Measurements from ENCODE around the gene SIAH3. TPM values are rescaled to one million over a fixed set of nuclear protein-coding genes. Genes with fewer than 3 reads are reported as not detected.

Gene SIAH3
- total RNA-seq, 1 experiment from 2014 or later: not detected

DNA sequence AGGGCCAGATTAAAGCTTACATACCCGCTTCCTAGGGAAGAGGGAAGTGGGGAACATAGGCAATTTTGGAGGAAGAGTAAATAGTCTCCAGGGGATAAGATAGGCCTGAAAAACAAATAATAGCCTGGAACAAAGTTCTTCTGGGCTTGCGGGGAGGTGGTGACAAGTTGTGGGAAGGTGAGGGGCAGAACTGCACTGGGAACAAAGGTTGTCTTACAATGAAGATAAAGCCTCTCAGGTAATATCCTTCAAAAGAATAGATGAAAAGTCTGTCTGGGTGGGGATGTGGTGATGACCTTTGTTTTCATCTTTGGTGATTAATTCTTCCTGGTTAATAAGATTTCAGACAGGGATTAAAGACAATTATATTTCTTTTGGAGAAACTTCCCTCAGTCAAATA is 80.7 kb downstream of the SIAH3 start:
- no peaks in the 10 kb centered on the region for H3K9me3 ChIP-seq (ENCODE audit: control insufficient read depth in 1 of 2, insufficient read depth in 1 of 2, low read depth in 1 of 2, low read length in 2 of 2)
- no peak overlapping the region for H3K9ac ChIP-seq (ENCODE audit: low read length)
- no TSS peak for BruUV-seq (replicated peaks)
- H4K20me1 ChIP-seq (ENCODE audit: insufficient read depth): no peaks in the 10 kb centered on the region
- TF ChIP-seq POLR2AphosphoS5 (IDR thresholded peaks at IDR 0.05; ENCODE audit: low read depth, low read length) (no peak), JUND (IDR thresholded peaks at IDR 0.05) (no peak), CEBPB (IDR thresholded peaks at IDR 0.05; ENCODE audit: low read depth) (no peak), TCF7L2 (IDR thresholded peaks at IDR 0.05; ENCODE audit: borderline replicate concordance, extremely low read depth, insufficient read depth, insufficient read length) (no peak), ZNF274 (IDR thresholded peaks at IDR 0.05; ENCODE audit: low read depth, low read length) (no peak), CTCF (IDR thresholded peaks at IDR 0.05 in 2 of 3, conservative IDR thresholded peaks at IDR 0.05 in 1 of 3; ENCODE audit: borderline replicate concordance in 1 of 3, insufficient read depth in 1 of 3, low read depth in 2 of 3, low read length in 2 of 3) (no peak), ZFX (IDR thresholded peaks at IDR 0.05) (no peak), CBX3 (IDR thresholded peaks at IDR 0.05; ENCODE audit: low read depth) (no peak)
- TF ChIP-seq, protein P1, sequence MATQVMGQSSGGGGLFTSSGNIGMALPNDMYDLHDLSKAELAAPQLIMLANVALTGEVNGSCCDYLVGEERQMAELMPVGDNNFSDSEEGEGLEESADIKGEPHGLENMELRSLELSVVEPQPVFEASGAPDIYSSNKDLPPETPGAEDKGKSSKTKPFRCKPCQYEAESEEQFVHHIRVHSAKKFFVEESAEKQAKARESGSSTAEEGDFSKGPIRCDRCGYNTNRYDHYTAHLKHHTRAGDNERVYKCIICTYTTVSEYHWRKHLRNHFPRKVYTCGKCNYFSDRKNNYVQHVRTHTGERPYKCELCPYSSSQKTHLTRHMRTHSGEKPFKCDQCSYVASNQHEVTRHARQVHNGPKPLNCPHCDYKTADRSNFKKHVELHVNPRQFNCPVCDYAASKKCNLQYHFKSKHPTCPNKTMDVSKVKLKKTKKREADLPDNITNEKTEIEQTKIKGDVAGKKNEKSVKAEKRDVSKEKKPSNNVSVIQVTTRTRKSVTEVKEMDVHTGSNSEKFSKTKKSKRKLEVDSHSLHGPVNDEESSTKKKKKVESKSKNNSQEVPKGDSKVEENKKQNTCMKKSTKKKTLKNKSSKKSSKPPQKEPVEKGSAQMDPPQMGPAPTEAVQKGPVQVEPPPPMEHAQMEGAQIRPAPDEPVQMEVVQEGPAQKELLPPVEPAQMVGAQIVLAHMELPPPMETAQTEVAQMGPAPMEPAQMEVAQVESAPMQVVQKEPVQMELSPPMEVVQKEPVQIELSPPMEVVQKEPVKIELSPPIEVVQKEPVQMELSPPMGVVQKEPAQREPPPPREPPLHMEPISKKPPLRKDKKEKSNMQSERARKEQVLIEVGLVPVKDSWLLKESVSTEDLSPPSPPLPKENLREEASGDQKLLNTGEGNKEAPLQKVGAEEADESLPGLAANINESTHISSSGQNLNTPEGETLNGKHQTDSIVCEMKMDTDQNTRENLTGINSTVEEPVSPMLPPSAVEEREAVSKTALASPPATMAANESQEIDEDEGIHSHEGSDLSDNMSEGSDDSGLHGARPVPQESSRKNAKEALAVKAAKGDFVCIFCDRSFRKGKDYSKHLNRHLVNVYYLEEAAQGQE (IDR thresholded peaks at IDR 0.05; ENCODE audit: low read depth): no peak
- ChIA-PET POLR2A (no interaction called here), CTCF (interaction anchor here (1.1 kb wide), 1 partner anchor 42 kb away, joined by 3 read pairs; no protein-coding TSS in a partner anchor), RAD21 (ENCODE audit: low non-redundant PET in 1 of 2, low total read pairs in 2 of 2, uncharacterized antibody in 2 of 2, unreplicated experiment in 2 of 2) (interaction anchor here in 1 of 2 experiments (0.7 kb wide), 1 partner anchor 33 kb away, joined by 3 read pairs; no protein-coding TSS in a partner anchor)
- intact Hi-C loops (cut with micrococcal nuclease): no loop called here
- H3K27me3 ChIP-seq (ENCODE audit: insufficient read depth, low read length): peaks cover 5% of the 10 kb centered on the region; the same call in 1 of the 2 replicates
- no peak overlapping the region for H2AFZ ChIP-seq (ENCODE audit: low read depth, low read length, poor library complexity, severe bottlenecking)
- no peak for ATAC-seq
- H3K4me1 ChIP-seq (ENCODE audit: control insufficient read depth in 1 of 2, insufficient read depth in 2 of 2, low read length in 2 of 2): no peaks in the 10 kb centered on the region
- no peak for DNase-seq (ENCODE audit: low read depth, low spot score)
- no peaks in the 10 kb centered on the region for H3K9me2 ChIP-seq (ENCODE audit: insufficient read depth)
- no peak overlapping the region for H3K4me2 ChIP-seq (ENCODE audit: low read length)
- H3K4me3 ChIP-seq (replicated peaks in 1 of 2; ENCODE audit: low read depth in 1 of 2, low read length in 2 of 2): no peak overlapping the region
- no peaks in the 10 kb centered on the region for H3K36me3 ChIP-seq (ENCODE audit: control insufficient read depth in 1 of 2, insufficient read depth in 2 of 2, low read length in 2 of 2)
- no peak overlapping the region for H3K27ac ChIP-seq (ENCODE audit: low read depth, low read length)
- no peaks in the 10 kb centered on the region for H3K79me2 ChIP-seq (ENCODE audit: insufficient read depth, low read length)
